Breast epithelium (tissue), 3 donors: ENCODE measurements around the gene HACD2.

Experiments
- POLR2A ChIP-seq: fragments of 450-650 bp; IDR thresholded peaks from one replicate; pipeline ENCODE4 v1.6.1; 2016; ENCODE audit warnings: antibody characterized with exemption, mild to moderate bottlenecking, moderate library complexity
- TF ChIP-seq, protein P1 (sequence below), 3 donors: fragments of 450-650 bp; IDR thresholded peaks; one replicate each; pipeline ENCODE4 v1.5.1; 2016 to 2017; ENCODE audit warnings: antibody characterized with exemption in 3 of 3, mild to moderate bottlenecking in 3 of 3, moderate library complexity in 3 of 3

DNA sequence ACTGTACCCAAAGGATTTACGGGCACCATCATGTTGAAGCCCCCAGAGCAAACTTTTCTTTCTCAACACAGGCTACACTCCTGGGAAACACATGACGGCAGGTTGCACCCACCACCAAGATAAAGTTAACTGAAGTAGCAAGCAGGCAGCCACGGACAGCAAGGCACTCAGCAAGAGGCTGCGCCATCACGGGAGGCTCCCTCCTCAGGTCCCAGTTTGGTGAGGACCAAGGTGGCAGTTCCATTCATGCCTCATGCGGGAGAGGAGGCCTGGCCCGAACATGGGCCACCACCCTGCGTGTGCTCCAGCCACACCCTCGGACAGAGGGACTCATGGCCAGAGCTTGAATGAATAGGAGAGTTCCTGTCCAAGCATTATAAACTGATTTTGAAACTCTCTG lies 142.7 kb downstream of the HACD2 start:
- no peak for TF ChIP-seq POLR2A
- TF ChIP-seq, protein P1, sequence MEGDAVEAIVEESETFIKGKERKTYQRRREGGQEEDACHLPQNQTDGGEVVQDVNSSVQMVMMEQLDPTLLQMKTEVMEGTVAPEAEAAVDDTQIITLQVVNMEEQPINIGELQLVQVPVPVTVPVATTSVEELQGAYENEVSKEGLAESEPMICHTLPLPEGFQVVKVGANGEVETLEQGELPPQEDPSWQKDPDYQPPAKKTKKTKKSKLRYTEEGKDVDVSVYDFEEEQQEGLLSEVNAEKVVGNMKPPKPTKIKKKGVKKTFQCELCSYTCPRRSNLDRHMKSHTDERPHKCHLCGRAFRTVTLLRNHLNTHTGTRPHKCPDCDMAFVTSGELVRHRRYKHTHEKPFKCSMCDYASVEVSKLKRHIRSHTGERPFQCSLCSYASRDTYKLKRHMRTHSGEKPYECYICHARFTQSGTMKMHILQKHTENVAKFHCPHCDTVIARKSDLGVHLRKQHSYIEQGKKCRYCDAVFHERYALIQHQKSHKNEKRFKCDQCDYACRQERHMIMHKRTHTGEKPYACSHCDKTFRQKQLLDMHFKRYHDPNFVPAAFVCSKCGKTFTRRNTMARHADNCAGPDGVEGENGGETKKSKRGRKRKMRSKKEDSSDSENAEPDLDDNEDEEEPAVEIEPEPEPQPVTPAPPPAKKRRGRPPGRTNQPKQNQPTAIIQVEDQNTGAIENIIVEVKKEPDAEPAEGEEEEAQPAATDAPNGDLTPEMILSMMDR (IDR thresholded peaks at IDR 0.05) = no peak
